ENCODE measurements around the gene CHRDL2. TPM values are rescaled to one million over a fixed set of nuclear protein-coding genes. Genes with fewer than 3 reads are reported as not detected.
A peak's percentile ranks its signal among the peaks of the same experiment; 100 is the strongest.

Gene CHRDL2
- total and polyA plus RNA-seq, 2 of the 4 experiments (the other 2 are of a cell fraction) = 0.80 TPM; not detected in 1

GRCh38 chr11:74744277-74744676, 13.1 kb upstream of the CHRDL2 start:
- no peaks in the 10 kb centered on the region for H3K36me3 ChIP-seq (ENCODE audit: control insufficient read depth, insufficient read depth, low read length)
- intact Hi-C loops (cut with micrococcal nuclease) = no loop called here
- H3K27ac ChIP-seq (ENCODE audit: insufficient read depth, low read length) = no peak overlapping the region
- H4K20me1 ChIP-seq (ENCODE audit: insufficient read depth, low read length) = 0 out of 2 replicates have a peak, but pooled peaks cover under 1% of the 10 kb centered on the region
- H3K27me3 ChIP-seq (ENCODE audit: control insufficient read depth, insufficient read depth, low read length) = no peaks in the 10 kb centered on the region
- no TSS peak for BruUV-seq (replicated peaks)
- in situ Hi-C loops (cut with MboI; ENCODE audit: low sequenced_read_pairs) = no loop called here
- H3K9me1 ChIP-seq (ENCODE audit: insufficient read depth, low read length) = peaks cover 10% of the 10 kb centered on the region
- H3K23ac ChIP-seq (ENCODE audit: low read depth, low read length) = no peak overlapping the region
- no peak overlapping the region for H3K14ac ChIP-seq (replicated peaks; ENCODE audit: low read depth, low read length)
- H3K56ac ChIP-seq (ENCODE audit: extremely low read depth, insufficient read depth, low read length) = no peak overlapping the region
- H3K79me1 ChIP-seq (ENCODE audit: low read depth in 1 of 2, low read length in 2 of 2) = peaks cover 0 to 12% of the 10 kb centered on the region in 2 experiments; a peak in 2 of 4 replicates
- peak overlapping the region; percentile 74 for H2AK9ac ChIP-seq (replicated peaks; ENCODE audit: low read depth, low read length, poor library complexity)
- DNase-seq (peak; percentile 37), ATAC-seq (ENCODE audit: low read depth) (no peak)
- H4K5ac ChIP-seq (ENCODE audit: low read depth, low read length) = no peak overlapping the region
- H2BK120ac ChIP-seq (ENCODE audit: low read depth, low read length) = peak overlapping the region; percentile 57; the same call in 1 of the 2 replicates
- dilution Hi-C loops (cut with HindIII; ENCODE audit: low sequenced_read_pairs, unreplicated experiment) = loop anchor here (25.0 kb wide), 1 partner anchor 132 kb away; no protein-coding TSS in a partner anchor
- ChIA-PET CTCF (interaction anchor here (1.0 to 1.3 kb wide), 3 partner anchors 18 to 133 kb away, joined by 3 to 4 read pairs (median 3); no protein-coding TSS in a partner anchor), POLR2A (ENCODE audit: unreplicated experiment) (no interaction called here)
- H2AK5ac ChIP-seq (ENCODE audit: low read depth, low read length) = peak overlapping the region; percentile 49; the same call in 1 of the 2 replicates
- peaks cover 2% of the 10 kb centered on the region; the same call in 1 of the 2 replicates for H3K9me3 ChIP-seq (ENCODE audit: control insufficient read depth, insufficient read depth, low read length)
- H2BK20ac ChIP-seq (ENCODE audit: low read depth, low read length) = no peak overlapping the region
- no CpG with 5 or more reads among the region's 4 CpGs for WGBS, 2 experiments (ENCODE audit: extremely low coverage in 2 of 2, insufficient read length in 1 of 2)
- 0 out of 3 replicates have a peak overlapping the region, but pooled peaks have one; percentile 60 for H2BK15ac ChIP-seq (ENCODE audit: low read depth, low read length)
- peaks cover 13% of the 10 kb centered on the region for H3K4me1 ChIP-seq (ENCODE audit: control insufficient read depth, insufficient read depth, low read length)
- peak overlapping the region; percentile 67 for H2AFZ ChIP-seq (replicated peaks; ENCODE audit: low read length, poor library complexity)
- no peak overlapping the region for H2BK5ac ChIP-seq (ENCODE audit: low read depth, low read length, poor library complexity, severe bottlenecking)
- H3K4me2 ChIP-seq (ENCODE audit: low read depth, low read length) = peak overlapping the region; percentile 27; the same call in 1 of the 2 replicates
- H3K9ac ChIP-seq (ENCODE audit: low read depth, low read length) = no peak overlapping the region
- H4K91ac ChIP-seq (ENCODE audit: insufficient read depth, low read depth, low read length) = no peak overlapping the region
- no peak overlapping the region for H4K8ac ChIP-seq (ENCODE audit: low read depth in 2 of 2, low read length in 2 of 2)
- H3K18ac ChIP-seq (ENCODE audit: low read depth, low read length) = no peak overlapping the region
- H3K4me3 ChIP-seq (ENCODE audit: insufficient read depth, low read depth, low read length) = no peak overlapping the region
- peak overlapping the region; percentile 68 for H3K4ac ChIP-seq (ENCODE audit: low read depth, low read length)
- TF ChIP-seq FOS (IDR thresholded peaks at IDR 0.05; ENCODE audit: low read depth, low read length) = peak; percentile 58
- no peak for TF ChIP-seq MAZ (IDR thresholded peaks at IDR 0.05; ENCODE audit: borderline replicate concordance, low read depth, low read length)
